ENCODE data around the gene FDX2. TPM values are rescaled to one million over a fixed set of nuclear protein-coding genes. Genes with fewer than 3 reads are reported as not detected.

FDX2 gene
- total and polyA plus RNA-seq, 2 of the 13 experiments (the other 11 are each of a cell fraction or from before 2014, with no cell fraction given): 21.0 to 24.7 TPM

- TF ChIP-seq HINFP (CRISPR knock-in tag; IDR thresholded peaks at IDR 0.05; ENCODE audit: low read depth) (no peak), ZNF451 (CRISPR knock-in tag; IDR thresholded peaks at IDR 0.05) (no peak), ZNF414 (CRISPR knock-in tag; IDR thresholded peaks at IDR 0.05) (no peak; the same call in 1 of the 2 replicates), NFAT5 (CRISPR knock-in tag; IDR thresholded peaks at IDR 0.05) (no peak), BCL6 (CRISPR knock-in tag; IDR thresholded peaks at IDR 0.05) (no peak), ZBTB44 (CRISPR knock-in tag; IDR thresholded peaks at IDR 0.05) (no peak), SIX1 (CRISPR knock-in tag; IDR thresholded peaks at IDR 0.05; ENCODE audit: borderline replicate concordance) (no peak), MAFF (IDR thresholded peaks at IDR 0.05; ENCODE audit: low read depth, low read length) (no peak), GATA4 (IDR thresholded peaks at IDR 0.05; ENCODE audit: borderline replicate concordance, low read depth) (no peak), PPARG (CRISPR knock-in tag; conservative IDR thresholded peaks at IDR 0.05) (no peak), PCBP1 (IDR thresholded peaks at IDR 0.05; ENCODE audit: borderline replicate concordance, low read depth, low read length) (no peak), MEF2D (CRISPR knock-in tag; IDR thresholded peaks at IDR 0.05) (no peak), POLR2A (IDR thresholded peaks at IDR 0.05; ENCODE audit: insufficient read depth in 1 of 2, low read depth in 2 of 2, low read length in 2 of 2) (peak; percentile 44 to 79; a peak in 3 of 4 replicates), ZBTB33 (CRISPR knock-in tag; IDR thresholded peaks at IDR 0.05) (no peak), HOMEZ (CRISPR knock-in tag; IDR thresholded peaks at IDR 0.05; ENCODE audit: low read depth) (no peak), ZSCAN31 (CRISPR knock-in tag; IDR thresholded peaks at IDR 0.05; ENCODE audit: low read depth) (0 out of 2 replicates have a peak, but pooled peaks have one; percentile 8)
These were observed 16.5 kb upstream of the FDX2 start (continued) for GRCh38 chr19:10332158-10332964.
